Stimulated activated CD4-positive, alpha-beta T cell treated with anti-CD3 and anti-CD28 coated beads, Interleukin-1b, Interleukin-23, amount 100 ng/mL, for 4 hours (primary cell): ENCODE results near the gene MCAM.

Experiments
- DNase-seq, 2 donors: peaks; one replicate each; pipeline ENCODE4 v3.0.0-alpha.2; 2020; ENCODE audit warnings: low read depth in 2 of 2

The MCAM gene

DNA sequence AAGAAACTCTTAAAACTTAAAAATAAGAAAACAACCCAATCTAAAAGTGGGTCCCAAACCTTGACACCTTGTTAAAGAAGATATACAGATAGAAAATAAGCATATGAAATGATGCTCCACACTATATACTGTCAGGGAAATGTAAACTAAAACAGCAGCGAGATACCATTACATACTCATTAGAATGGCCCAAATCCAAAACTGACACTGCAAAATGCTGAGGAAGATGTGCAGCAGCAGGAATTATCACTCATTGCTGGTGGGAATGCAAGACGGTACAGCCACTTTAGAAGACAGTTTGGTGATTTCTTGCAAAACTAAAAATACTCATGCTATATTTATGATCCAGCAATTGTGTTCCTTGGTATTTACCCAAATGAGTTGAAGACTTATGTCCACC, 12.4 kb upstream of the MCAM start:
- no peak for DNase-seq

DNA sequence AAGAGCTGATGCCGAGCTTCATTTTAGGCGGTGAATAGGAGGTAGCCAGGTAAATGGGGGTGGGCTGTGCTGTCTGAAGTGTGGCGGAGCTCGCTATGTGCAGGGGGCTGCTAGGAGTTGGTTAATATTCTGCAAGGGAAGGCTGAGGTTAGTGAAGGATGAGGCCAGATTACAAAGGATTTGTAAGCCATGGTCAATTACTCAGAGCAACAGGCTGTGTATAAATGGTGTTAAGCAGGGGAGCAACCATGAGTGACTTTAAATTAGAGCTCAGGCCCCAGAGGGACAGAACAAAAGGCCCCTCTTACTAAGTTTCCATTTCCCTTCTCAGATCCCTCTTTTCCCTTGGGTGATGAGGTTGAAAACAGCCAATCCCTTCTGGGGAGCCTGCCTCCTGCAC, 7.3 kb upstream of the MCAM start:
- DNase-seq = no peak

DNA sequence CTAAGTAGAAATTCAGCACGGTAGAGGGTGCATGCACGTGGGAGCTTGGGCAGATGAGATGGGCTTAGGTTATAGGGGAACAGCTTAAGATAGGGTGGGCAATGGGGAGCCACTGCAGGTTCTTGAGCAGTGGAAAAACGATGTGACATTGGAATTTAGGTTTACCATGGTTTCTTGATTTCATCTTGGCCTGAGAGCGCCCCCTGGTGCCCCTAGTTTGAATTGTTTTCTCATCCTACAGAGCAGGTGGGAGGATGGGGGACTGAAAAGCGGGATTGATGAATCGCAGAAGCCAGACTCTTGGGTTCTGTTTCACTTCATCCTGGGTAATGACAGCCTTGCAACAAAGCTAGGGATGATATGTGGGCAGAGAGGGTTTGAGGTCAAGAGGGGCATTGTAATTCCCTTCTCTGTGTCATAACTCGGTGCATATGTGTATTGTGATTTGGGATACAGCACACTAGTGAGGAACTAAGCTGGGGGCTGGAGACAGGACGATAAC, 6.7 kb upstream of the MCAM start:
- peak; percentile 73 to 80 for DNase-seq

DNA sequence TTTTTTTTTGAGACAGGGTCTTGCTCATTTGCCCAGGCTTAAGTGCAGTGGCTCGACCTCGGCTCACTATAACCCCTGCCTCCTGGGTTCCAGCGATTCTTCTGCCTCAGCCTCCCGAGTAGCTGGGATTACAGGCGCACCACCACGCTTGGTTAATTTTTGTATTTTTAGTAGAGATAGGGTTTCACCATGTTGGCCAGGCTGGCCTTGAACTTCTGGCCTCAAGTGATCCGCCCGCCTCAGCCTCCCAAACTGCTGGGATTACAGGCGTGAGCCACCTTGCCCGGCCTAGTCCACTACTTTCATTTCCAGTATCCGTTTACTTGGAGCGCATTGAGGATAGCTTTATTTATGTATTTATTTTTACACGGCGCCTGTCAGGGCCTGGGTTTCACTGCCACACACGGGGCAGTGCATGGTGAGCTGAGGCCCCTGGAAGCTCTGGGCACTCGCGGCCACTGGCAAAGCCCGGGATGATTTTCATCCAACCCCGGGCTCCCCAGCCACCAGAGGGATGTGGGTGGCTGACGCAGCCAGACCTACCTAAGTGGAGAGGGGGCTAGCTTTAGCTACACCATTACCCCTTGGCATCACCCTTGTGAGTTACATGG, 6.1 kb upstream of the MCAM start:
- no peak for DNase-seq

DNA sequence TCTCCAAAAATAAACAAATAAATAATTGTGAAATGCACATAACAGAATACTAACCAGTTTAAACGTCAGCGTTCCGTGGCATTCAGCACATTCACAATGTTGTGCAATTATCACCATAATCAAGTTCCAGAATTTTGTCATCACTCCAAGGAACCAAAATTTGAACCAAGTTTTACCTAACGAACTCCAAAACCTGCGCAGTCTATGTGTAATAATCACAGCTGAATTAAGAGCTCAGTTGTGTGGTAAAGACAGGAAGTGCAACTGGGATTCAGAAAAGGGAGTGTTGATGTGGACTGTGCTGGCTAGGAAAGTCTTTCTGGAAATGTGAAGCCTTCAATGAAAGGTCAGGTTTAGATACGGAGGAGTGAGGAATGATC, 5.4 kb upstream of the MCAM start:
- DNase-seq = no peak

DNA sequence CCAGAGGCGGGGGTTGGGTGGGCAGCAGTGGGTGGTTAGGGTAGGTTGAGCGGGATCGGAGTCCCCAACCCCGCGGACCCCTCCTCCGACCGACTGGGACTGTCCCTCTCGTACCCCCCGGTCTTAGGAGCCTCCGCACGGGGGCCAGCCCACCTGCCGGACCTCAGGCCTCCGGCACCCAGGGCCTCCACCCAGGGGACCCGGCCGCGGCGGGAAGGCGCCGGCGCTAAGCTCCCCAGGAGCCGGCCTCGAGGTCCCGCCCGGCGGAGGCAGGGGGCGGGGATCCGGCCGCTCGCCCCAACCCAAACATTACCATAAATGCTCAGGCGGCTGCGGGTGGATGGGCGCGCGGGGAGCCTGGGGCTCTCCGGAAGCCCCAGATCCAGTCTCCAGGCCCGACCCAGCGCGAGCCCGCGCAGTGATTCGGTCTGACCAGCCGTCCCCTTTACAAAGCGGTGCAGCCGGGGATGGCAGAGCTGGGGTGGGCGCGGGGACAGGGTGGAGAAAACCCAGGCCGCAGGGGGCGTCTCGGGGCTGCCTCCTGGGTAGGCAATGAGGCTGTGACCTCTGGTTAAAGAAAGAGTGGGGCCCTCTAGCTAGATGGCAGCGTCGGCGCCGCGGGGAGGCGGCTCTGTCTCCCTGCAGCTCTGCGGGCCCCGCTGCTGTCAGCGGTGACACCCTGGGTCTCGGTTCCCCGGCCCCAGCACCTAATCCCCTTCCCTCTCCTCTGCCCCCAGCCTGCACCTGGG, 4.0 kb upstream of the MCAM start:
- peak in 1 of 2 donors; percentile 41 for DNase-seq

DNA sequence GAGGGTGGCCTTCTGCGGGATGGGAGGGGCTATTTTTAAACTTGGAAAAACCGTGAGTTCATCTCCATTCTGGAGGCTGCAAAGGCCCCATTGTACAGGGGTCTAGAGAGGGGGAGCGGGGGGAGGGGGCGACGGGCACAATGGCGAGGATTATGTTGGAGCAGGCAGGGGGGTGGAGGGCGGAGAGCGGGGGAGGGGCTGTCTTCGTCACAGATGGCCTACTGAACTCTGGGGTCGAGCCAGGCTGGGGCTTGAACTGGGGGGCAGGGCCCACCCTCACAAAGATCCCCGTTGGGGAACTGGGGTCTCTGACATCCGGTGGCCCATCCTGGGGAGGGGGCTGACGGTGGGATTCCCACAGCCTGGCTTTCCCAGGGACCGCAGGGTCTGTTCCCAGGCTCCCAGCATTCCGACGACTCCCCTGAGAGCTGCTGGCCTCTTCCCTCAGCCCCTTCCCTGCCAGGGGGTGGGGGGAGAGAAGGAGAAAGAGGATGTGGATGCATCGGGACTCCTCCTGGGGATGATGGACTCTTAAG, 3.4 kb upstream of the MCAM start:
- no peak for DNase-seq

DNA sequence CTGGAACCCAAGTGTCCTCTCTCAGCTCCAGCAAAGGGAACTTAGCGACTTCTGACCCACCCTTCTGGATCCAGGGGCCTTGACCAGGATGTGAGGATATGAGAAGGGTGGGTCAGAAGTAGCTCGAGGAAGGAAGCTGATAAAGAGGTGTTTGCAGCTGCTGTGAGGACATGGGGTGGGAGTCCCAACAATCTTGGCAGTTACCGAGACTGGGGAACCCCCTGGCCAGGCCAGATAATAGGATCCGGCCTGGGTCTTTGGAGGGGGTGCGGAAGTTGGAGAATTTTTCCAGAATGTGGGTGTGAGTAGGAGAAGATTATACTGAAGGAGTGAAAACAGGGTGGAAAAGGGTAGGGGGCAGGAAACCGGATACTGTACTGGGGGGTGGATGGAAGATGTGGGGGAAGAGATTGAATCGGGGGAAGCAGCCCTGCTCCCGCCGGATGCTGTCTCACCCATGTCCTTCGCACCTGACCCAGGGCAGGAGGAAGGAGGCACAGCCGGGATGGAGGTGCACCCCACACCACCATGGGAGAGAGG, 2.8 kb upstream of the MCAM start:
- DNase-seq = no peak

DNA sequence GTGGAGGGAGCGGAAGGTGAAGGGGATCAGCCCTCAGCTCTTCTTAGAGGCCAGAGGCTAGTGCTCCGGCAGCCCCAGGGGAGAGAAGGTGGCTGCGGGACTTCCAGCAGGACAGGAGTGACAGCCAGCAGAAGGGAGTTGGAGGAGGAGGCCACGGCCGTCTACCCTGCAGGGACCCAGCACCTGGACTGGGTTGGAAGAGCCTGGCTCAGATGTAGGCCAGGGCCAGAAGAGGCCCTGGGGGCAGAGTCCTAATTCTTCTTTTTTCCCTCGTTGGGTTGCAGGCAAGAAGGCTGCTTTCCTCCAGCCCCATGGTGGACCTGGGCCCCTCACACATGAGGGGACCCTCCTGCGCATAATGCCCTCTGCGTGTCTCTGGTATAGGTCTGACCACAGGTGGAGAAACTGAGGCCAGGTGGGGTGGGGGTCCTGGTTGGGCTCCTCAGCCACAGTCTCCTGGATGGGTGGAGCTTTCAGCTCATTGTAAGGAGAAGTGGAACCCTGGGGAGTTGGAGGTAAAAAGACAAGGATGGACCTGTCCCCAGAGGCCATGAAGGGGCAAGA, 2.3 kb upstream of the MCAM start:
- DNase-seq = no peak

DNA sequence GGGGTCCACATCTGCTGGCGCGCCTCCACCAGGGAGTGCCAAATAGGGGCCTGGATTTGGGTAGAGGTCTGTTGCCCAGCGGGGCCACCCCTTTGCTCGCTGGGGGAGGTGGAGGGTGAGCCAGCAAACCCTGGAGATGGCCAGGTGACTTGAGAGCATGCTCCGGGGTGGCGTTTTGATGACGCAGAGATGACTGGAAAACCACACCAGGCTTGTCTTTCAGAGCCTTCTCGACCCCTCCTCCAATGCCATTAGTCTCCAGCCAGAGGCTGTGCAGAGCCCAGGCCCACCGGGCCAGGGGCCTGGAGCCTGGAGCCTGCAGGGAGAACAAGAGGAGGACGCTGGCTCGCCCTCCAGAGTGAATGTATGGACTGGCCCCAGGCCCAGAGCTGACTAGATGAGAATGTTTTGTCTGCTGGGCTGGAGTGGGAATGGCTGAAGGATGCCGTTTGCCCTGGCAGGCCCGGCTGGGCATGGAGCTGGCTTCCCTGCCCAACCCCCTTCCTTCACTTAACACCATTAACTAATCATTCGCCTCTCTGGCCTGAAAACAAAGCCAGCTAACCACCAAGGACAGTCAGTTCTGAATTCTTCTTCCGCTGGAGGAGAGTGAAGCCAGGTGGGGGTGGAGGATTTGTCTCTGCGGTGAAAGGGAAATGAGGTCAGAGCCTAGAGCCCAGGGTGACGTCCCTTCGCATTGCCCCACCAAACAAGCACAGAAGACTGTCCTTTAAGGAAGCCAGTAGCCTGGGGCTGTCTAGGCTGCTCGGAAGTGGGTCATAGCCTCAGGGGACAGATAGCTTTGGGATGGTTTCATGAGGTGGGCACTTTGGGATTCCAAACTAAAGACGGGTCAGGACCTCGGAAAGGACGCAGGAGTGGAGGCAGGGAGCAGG, 1.6 kb upstream of the MCAM start:
- no peak for DNase-seq

DNA sequence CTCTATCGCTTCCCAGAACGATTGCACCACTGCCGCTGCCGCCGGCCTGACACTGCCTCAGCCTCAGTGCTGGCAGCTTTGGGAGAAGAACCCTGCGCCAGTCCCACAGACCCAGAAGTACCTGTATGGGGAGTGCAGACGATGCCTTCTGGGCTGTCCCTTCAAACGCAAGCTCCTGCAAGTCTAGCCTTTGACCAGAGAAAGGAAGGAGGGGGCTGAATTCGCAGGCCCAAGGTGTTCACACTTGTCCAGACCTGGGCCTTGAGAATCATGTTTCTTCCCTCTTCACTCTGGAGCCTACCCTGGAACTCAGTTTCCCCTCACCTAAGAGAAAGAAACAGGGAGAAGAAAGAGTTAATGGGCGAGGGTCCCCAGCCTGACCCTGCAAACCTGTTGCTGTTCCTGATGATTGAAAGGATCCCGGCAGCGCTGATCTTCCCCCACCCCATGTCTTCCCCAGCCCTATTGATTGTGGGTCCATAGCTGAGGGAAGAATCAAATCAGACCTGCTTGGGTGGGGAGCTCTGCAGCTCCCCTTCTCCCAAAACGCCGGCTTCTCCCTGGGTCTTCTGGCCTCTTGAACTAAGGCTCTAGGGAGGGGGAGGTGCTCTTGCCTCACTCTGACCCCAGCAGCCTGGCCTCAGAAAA, 786 bp upstream of the MCAM start:
- DNase-seq = no peak

DNA sequence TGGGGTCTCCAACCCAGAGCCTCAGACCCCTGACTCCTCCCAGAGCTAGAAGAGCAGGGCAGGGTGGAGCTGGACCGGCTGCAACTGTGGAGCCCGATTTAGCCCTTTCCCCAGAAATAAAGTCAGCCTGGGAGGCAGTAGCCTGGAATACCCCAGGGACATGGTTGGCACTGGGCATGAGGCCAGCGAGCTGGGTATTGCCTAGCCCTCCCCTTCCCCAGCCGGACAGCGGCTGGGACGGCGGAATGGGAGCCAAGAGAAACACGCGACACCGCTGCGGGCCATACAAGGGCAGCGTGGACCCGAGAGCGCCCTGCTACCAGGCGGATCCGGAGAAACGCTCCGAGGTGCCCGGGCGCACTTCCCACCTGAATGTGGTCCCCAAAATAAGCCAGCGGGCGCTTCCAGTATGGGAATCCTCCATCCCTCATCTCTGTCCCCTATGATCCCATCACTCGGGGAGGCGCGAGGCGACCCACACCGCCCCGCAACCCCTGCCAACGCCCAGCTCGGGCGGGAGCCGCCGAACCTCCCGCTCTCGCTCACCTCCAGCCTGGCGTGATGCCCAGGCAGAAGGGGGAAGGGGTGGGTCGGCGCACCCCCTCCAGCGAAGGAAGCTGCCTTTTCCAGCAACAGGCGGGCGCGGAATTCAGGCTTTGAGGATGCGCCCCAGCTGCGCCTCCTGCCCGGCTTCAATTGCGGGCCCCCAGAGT, 758 bp downstream of the MCAM start:
- no peak for DNase-seq

DNA sequence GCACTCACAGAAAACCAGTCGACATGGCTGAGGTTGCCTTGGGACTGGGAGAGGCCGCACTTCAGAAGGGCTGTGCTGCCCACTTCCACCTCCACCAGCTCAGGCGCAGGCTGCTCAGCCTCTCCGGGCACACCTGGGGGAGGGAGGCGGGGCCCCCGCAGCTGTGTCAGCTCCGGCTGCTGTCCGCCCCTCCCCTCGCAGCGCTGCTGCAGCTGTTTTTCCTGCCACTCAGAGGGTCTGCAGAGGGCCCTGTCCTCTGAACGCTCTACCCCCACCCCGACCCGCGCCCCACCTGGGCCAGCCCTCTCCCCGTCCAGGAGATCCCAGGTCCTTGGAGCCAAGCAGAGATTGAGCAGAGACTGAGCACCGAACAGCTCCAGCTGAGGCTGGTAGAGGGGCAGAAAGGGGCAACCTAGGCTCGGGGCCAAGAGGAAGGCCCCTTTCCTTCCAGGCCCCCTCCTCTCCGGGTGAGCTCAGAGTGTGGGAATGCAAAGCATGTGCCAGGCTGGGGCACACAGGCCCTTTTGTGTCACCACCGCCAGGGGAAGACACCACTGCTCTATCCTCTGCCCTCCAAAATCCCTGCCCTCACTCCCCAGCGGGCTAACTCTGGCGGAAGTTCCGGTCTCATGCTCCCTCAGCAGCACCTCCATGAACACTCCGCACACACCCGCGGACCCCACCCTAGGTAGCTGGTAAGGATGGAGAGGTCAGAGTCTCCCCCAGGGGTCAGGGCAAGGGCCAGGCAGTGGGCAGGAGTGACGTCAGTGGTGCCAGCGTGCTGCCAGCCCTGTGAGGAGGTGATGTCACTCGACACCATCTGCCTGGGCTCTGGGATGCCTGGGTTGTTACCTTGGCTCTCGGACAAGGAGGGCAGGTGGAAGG, 1.6 kb downstream of the MCAM start:
- peak; percentile 46 to 50 for DNase-seq

DNA sequence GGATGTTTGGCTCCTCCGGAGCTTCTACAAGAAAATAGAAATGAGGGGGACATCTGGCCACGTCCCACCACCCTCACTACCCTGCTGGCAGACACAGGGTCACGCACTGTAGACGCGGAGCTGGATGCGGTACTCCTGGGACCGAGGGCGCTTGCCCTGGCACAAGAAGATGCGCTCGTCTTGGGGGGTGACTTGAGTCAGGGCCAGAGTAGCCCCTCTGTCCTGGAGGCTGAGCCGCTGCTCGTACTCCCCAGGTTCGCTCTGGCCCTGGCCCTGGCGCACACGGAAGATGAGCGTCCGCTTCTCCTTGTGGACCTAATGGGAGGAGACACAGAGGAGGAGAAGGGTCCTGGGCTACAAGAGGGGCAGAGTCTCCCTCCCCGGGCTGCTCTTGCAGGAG, 2.2 kb downstream of the MCAM start:
- no peak for DNase-seq

DNA sequence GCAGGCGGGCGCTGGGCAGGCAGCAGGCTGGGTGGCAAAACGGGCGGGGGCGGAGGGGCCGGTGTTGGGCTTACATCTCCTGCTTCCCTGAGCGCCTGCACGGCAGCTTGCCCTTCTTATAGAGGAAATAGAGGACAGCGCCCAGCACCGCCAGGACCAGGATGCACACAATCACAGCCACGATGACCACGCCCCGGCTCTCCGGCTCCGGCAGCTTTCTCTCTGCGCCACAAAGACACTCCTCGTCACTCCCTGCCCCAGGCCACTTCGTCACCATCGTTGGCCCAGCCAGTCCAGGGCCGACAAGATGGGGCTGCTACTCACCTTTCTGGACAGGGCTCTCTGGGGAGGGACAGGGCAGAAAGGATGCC, 6.3 kb downstream of the MCAM start:
- DNase-seq = no peak

DNA sequence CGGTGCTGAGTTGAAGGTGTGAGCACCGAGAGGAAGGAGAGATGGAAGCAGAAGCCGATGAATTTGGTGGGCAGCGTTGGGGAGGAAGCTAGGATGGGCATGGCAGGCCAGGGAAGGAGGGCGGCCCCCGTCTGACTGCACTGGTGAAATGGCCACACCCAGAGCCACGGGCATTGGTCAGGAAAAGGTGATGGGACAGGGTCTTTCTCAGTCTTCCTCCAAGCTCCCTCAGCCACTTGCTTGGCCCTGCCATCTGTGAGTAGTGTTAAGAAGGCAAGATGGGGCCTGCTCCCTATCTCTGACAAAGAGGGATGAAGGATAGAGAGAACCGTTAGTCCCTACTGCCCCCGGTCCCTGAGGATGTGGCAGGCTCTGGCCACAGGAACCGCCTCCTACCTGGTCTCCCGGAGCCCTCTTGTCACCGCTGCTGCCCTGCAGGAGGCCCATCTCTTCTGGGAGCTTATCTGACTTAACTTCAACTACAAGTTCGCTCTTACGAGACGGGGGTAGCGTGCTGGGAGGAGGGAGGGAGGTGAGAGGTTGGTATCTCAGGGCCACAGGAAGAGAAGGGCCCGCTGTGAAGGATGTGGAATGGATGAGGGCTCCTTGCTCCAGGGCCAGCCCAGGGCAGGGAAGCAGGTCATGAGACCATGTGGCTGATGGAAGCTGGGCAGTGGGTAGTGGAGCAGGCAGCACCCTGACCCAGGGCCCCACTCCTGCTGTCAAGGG, 6.8 kb downstream of the MCAM start:
- DNase-seq = no peak

DNA sequence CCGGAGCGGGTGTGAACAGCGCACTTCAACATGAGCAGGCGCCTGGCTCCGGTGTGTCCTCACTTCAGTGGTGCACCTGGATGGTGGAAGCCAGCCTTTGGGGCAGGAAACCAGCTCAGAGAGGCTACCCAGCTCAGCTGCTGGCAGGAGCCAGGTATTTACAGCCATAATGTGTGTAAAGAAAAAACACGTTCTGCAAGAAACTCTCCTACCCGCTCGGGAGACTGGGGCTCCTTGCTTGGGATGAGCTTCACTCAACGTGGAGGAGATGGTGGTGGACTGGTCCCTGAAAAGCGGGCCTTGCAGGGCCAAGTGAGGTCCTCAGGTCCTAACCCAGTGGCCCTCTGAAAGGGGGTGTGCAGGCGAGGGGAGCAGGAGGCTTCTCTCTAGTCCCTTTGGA, 7.5 kb downstream of the MCAM start:
- no peak for DNase-seq

DNA sequence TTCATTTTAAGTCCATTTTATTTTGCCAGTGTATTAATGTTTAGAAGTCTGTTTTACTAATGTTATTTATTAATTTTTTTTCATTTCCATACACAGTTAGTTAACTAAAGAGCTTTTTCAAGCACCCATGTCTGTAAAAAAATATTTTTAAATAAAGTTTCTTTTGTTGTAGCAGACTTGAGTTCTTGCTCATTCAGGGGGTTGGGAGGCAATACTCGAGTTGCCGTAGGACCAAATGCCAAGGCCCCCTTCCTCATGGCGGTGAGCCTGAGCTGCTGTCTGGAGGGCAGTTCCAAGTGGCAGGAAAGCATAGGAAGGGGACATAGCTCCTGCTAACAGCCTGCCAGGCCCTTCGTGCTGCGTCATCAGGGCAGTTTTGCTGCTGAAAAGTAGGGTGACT, 9.0 kb downstream of the MCAM start:
- DNase-seq = no peak

DNA sequence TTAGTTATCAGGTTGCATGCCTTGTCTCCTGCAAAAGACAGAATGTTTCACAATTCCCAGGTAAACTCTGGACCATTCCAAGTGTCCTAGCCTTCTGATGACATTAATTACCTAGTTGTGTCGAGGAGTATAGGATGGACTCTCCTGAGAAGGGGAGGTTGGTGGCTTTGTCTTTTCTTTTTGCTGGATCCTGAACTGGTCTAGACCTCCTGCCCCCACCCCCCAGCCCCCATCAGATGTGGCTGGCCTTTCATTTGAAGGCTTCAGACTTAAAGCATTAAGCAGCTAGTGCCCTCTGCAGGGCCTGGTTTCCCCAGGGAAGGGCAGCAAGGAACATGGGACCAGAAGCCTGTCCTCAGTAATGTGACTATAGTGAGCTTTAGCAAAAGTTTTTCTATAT, 9.7 kb downstream of the MCAM start:
- no peak for DNase-seq
